ENCODE results near the gene WFDC2. TPM values are rescaled to one million over a fixed set of nuclear protein-coding genes. Genes with fewer than 3 reads are reported as not detected.

WFDC2 gene
- total and polyA plus RNA-seq, 2 of the 13 experiments (the other 11 are each of a cell fraction or from before 2014, with no cell fraction given): 0.33 TPM; not detected in 1

DNA sequence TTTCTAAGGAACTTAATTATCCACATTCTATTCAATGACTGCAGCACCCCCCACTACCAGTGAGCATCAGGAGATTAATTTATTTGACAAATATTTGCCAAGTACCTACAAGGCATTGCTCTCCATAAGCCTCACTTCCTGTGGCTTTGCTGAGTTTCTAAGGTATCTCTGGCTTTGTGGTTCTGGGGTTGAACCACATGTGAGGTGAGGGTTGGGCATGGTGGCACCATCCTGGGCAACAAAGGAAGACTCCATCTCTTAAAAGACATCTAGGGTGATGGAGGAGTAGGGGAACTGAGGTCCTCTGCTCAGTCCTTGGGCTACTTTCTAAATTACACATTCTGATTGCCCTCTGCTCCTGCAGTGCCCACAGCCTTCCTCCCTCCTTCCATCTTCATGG is 25.5 kb upstream of the WFDC2 start (continued):
- TF ChIP-seq RNF219 (CRISPR knock-in tag; IDR thresholded peaks at IDR 0.05) (no peak), PAWR (CRISPR knock-in tag; IDR thresholded peaks at IDR 0.05; ENCODE audit: borderline replicate concordance) (no peak), TBP (CRISPR knock-in tag; IDR thresholded peaks at IDR 0.05) (no peak), ISL2 (CRISPR knock-in tag; IDR thresholded peaks at IDR 0.05) (no peak), E2F5 (CRISPR knock-in tag; conservative IDR thresholded peaks at IDR 0.05) (no peak)

GRCh38 chr20:45445805-45446562 is 23.6 kb upstream of the WFDC2 start:
- Histone ChIP-seq H3K9ac (ENCODE audit: insufficient read depth, low read depth, low read length) (no peak overlapping the region), H3K27ac (ENCODE audit: extremely low read length, insufficient read depth, low read length) (no peak overlapping the region), H3K4me1 (ENCODE audit: insufficient read depth, low read length) (peaks cover 6% of the 10 kb centered on the region), H3K79me2 (ENCODE audit: insufficient read depth, low read length) (no peaks in the 10 kb centered on the region), H4K20me1 (ENCODE audit: insufficient read depth, low read length) (no peaks in the 10 kb centered on the region), H3K9me3 (ENCODE audit: low read length) (no peaks in the 10 kb centered on the region), H3K4me3 (replicated peaks in 1 of 3; ENCODE audit: insufficient read depth in 1 of 3, low read depth in 2 of 3, low read length in 3 of 3) (no peak overlapping the region), H2AFZ (ENCODE audit: low read length) (no peak overlapping the region), H3K36me3 (replicated peaks in 1 of 2; ENCODE audit: control insufficient read depth in 1 of 2, insufficient read depth in 2 of 2, low read length in 2 of 2) (no peaks in the 10 kb centered on the region), H3K4me2 (ENCODE audit: low read depth, low read length) (no peak overlapping the region), H3K27me3 (ENCODE audit: control insufficient read depth in 1 of 2, insufficient read depth in 2 of 2, low read length in 2 of 2) (0 out of 5 replicates have a peak, but pooled peaks cover 0 to 1% of the 10 kb centered on the region in 2 experiments)
- ATAC-seq (peak; percentile 97), FAIRE-seq (peak; percentile 99), DNase-seq (ENCODE audit: low spot score) (peak; percentile 61)
- no TSS peak for BruUV-seq (replicated peaks)
- CTCF ChIA-PET (ENCODE audit: low intra/inter-chr PET ratio, low total read pairs): interaction anchor here (0.9 to 1.3 kb wide), 3 partner anchors 9 to 325 kb away, joined by 3 to 5 read pairs (median 4); no protein-coding TSS in a partner anchor
- in situ Hi-C loops (cut with HindIII; ENCODE audit: extremely low pct_ligation_motif_present, low pct_unique_long_range_greater_than_20kb) (no loop called here), intact Hi-C loops (cut with micrococcal nuclease; ENCODE audit: unreplicated experiment) (no loop called here)
- POLR2A ChIA-PET: no interaction called here
- 18% methylated on average over 7 of the region's 7 CpGs for WGBS (ENCODE audit: low lambda C conversion rate)
- TF ChIP-seq HMGXB4 (CRISPR knock-in tag; IDR thresholded peaks at IDR 0.05; ENCODE audit: borderline replicate concordance in 1 of 2, low read depth in 1 of 2) (peak in 1 of 2 experiments; percentile 29; a peak in 1 of 4 replicates), ZFYVE20 (CRISPR knock-in tag; IDR thresholded peaks at IDR 0.05; ENCODE audit: borderline replicate concordance, low read depth) (no peak), HBP1 (CRISPR knock-in tag; IDR thresholded peaks at IDR 0.05; ENCODE audit: low read depth) (no peak), FOXO4 (CRISPR knock-in tag; conservative IDR thresholded peaks at IDR 0.05) (no peak)
- TF ChIP-seq, protein P1, sequence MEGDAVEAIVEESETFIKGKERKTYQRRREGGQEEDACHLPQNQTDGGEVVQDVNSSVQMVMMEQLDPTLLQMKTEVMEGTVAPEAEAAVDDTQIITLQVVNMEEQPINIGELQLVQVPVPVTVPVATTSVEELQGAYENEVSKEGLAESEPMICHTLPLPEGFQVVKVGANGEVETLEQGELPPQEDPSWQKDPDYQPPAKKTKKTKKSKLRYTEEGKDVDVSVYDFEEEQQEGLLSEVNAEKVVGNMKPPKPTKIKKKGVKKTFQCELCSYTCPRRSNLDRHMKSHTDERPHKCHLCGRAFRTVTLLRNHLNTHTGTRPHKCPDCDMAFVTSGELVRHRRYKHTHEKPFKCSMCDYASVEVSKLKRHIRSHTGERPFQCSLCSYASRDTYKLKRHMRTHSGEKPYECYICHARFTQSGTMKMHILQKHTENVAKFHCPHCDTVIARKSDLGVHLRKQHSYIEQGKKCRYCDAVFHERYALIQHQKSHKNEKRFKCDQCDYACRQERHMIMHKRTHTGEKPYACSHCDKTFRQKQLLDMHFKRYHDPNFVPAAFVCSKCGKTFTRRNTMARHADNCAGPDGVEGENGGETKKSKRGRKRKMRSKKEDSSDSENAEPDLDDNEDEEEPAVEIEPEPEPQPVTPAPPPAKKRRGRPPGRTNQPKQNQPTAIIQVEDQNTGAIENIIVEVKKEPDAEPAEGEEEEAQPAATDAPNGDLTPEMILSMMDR (CRISPR knock-in tag; IDR thresholded peaks at IDR 0.05): peak; percentile 75

Measured in HepG2 (cell line).